ENCODE results near the gene P3R3URF. TPM values are rescaled to one million over a fixed set of nuclear protein-coding genes. Genes with fewer than 3 reads are reported as not detected.
A peak's percentile ranks its signal among the peaks of the same experiment; 100 is the strongest.

P3R3URF gene
- total RNA-seq, 1 donor from 2014 or later: not detected

GRCh38 chr1:46197560-46197963 lies 21.3 kb upstream of the P3R3URF start:
- no peak for DNase-seq (ENCODE audit: low spot score)
- intact Hi-C loops (cut with DNase I): no loop called here
- ATAC-seq: peak; percentile 8

GRCh38 chr1:46196609-46197008 lies 20.3 kb upstream of the P3R3URF start:
- DNase-seq (ENCODE audit: low spot score) (no peak), ATAC-seq (no peak)
- intact Hi-C loops (cut with DNase I): no loop called here

- no peak for DNase-seq (ENCODE audit: low spot score)
- intact Hi-C loops (cut with DNase I): no loop called here
- ATAC-seq: no peak
Observed at GRCh38 chr1:46194641-46195193, 18.4 kb upstream of the P3R3URF start.

- DNase-seq (ENCODE audit: low spot score): no peak
- intact Hi-C loops (cut with DNase I): no loop called here
- ATAC-seq: no peak
Observed at GRCh38 chr1:46193984-46194570, 17.8 kb upstream of the P3R3URF start.

- ATAC-seq: no peak
- no peak for DNase-seq (ENCODE audit: low spot score)
- intact Hi-C loops (cut with DNase I): no loop called here
Observed at GRCh38 chr1:46193285-46193684, 17.0 kb upstream of the P3R3URF start.

- no peak for ATAC-seq
- intact Hi-C loops (cut with DNase I): no loop called here
- no peak for DNase-seq (ENCODE audit: low spot score)
Observed at GRCh38 chr1:46192171-46192570, 15.9 kb upstream of the P3R3URF start.

- DNase-seq (ENCODE audit: low spot score) (no peak), ATAC-seq (no peak)
- intact Hi-C loops (cut with DNase I): no loop called here
Observed at GRCh38 chr1:46191033-46191701, 14.9 kb upstream of the P3R3URF start.

- DNase-seq (ENCODE audit: low spot score) (no peak), ATAC-seq (no peak)
- intact Hi-C loops (cut with DNase I): no loop called here
Observed at GRCh38 chr1:46190539-46190938, 14.3 kb upstream of the P3R3URF start.

GRCh38 chr1:46188295-46189030 lies 12.2 kb upstream of the P3R3URF start:
- intact Hi-C loops (cut with DNase I): no loop called here
- no peak for DNase-seq (ENCODE audit: low spot score)
- no peak for ATAC-seq

GRCh38 chr1:46187106-46187869 lies 11.0 kb upstream of the P3R3URF start:
- no peak for ATAC-seq
- intact Hi-C loops (cut with DNase I): no loop called here
- no peak for DNase-seq (ENCODE audit: low spot score)

GRCh38 chr1:46186076-46186475 lies 9.8 kb upstream of the P3R3URF start:
- no peak for DNase-seq (ENCODE audit: low spot score)
- intact Hi-C loops (cut with DNase I): no loop called here
- no peak for ATAC-seq

GRCh38 chr1:46184920-46185658 lies 8.8 kb upstream of the P3R3URF start:
- DNase-seq (ENCODE audit: low spot score) (no peak), ATAC-seq (no peak)
- intact Hi-C loops (cut with DNase I): no loop called here

GRCh38 chr1:46183926-46184557 lies 7.8 kb upstream of the P3R3URF start:
- DNase-seq (ENCODE audit: low spot score): no peak
- intact Hi-C loops (cut with DNase I): no loop called here
- no peak for ATAC-seq

GRCh38 chr1:46183079-46183847 lies 7.0 kb upstream of the P3R3URF start:
- ATAC-seq: no peak
- intact Hi-C loops (cut with DNase I): no loop called here
- DNase-seq (ENCODE audit: low spot score): no peak

GRCh38 chr1:46181343-46182260 lies 5.3 kb upstream of the P3R3URF start:
- intact Hi-C loops (cut with DNase I): no loop called here
- ATAC-seq: no peak
- no peak for DNase-seq (ENCODE audit: low spot score)

GRCh38 chr1:46180082-46180616 lies 3.9 kb upstream of the P3R3URF start:
- intact Hi-C loops (cut with DNase I): no loop called here
- no peak for DNase-seq (ENCODE audit: low spot score)
- ATAC-seq: no peak
